H9 (cell line): ENCODE results near the gene TTC33. TPM values are rescaled to one million over a fixed set of nuclear protein-coding genes. Genes with fewer than 3 reads are reported as not detected.

ENCODE experiments used
- DNase-seq: peaks from one replicate; pipeline ENCODE4 v3.0.0-alpha.2; 2017
- H2AFZ ChIP-seq: one replicate; pipeline ENCODE4 v1.6.1; 2013; ENCODE audit warnings: mild to moderate bottlenecking, low read length, control low read depth, moderate library complexity
- H2AK5ac ChIP-seq: 2 replicates; pipeline ENCODE4 v1.6.1; 2013; ENCODE audit warnings: low read length, control low read depth, mixed read lengths; ENCODE audit not compliant: insufficient read length
- H2BK120ac ChIP-seq: one replicate; pipeline ENCODE4 v1.6.1; 2013; ENCODE audit warnings: low read depth, mild to moderate bottlenecking, low read length, control low read depth, inconsistent platforms; ENCODE audit not compliant: poor library complexity, severe bottlenecking
- H2BK12ac ChIP-seq: 2 replicates; pipeline ENCODE4 v1.6.1; 2013; ENCODE audit warnings: low read length, control low read depth, mixed read lengths, low read depth; ENCODE audit not compliant: insufficient read length
- H2BK15ac ChIP-seq: 2 replicates; pipeline ENCODE4 v1.6.1; 2013; ENCODE audit warnings: low read depth, low read length, control low read depth
- H2BK20ac ChIP-seq: one replicate; pipeline ENCODE4 v1.6.1; 2013; ENCODE audit warnings: low read depth, mild to moderate bottlenecking, low read length, control low read depth, inconsistent platforms; ENCODE audit not compliant: poor library complexity, severe bottlenecking
- H2BK5ac ChIP-seq: 2 replicates; pipeline ENCODE4 v1.6.1; 2013; ENCODE audit warnings: low read length, control low read depth, mixed read lengths; ENCODE audit not compliant: insufficient read length
- H3K14ac ChIP-seq: 2 replicates; pipeline ENCODE4 v1.6.1; 2013; ENCODE audit warnings: low read length, control low read depth; ENCODE audit not compliant: insufficient read depth
- H3K18ac ChIP-seq: 2 replicates; pipeline ENCODE4 v1.6.1; 2013; ENCODE audit warnings: low read depth, mild to moderate bottlenecking, mixed read lengths, low read length, control low read depth; ENCODE audit not compliant: insufficient read length
- H3K23ac ChIP-seq: 2 replicates; pipeline ENCODE4 v1.6.1; 2013; ENCODE audit warnings: low read length, control low read depth, mixed read lengths, low read depth; ENCODE audit not compliant: insufficient read length
- H3K23me2 ChIP-seq: 2 replicates; pipeline ENCODE4 v1.6.1; 2013; ENCODE audit warnings: low read depth, mild to moderate bottlenecking, mixed read lengths, low read length, control low read depth; ENCODE audit not compliant: insufficient read length, poor library complexity, severe bottlenecking
- H3K27ac ChIP-seq: 2 replicates; pipeline ENCODE4 v1.5.1; 2013; ENCODE audit warnings: low read length, control low read depth, mixed read lengths, low read depth; ENCODE audit not compliant: insufficient read length
- H3K27me3 ChIP-seq: 2 replicates; pipeline ENCODE4 v1.6.1; 2013; ENCODE audit warnings: low read length, control low read depth, inconsistent platforms; ENCODE audit not compliant: insufficient read depth
- H3K4ac ChIP-seq: 2 replicates; pipeline ENCODE4 v1.6.1; 2013; ENCODE audit warnings: low read depth, mild to moderate bottlenecking, control low read depth, inconsistent platforms, low read length, moderate library complexity
- H3K4me1 ChIP-seq: 2 replicates; pipeline ENCODE4 v1.6.1; 2013; ENCODE audit warnings: low read length, control low read depth, inconsistent platforms; ENCODE audit not compliant: insufficient read depth
- H3K4me2 ChIP-seq: 2 replicates; pipeline ENCODE4 v1.6.1; 2013; ENCODE audit warnings: low read length, control low read depth, mixed read lengths; ENCODE audit not compliant: insufficient read length, insufficient read depth
- H3K56ac ChIP-seq: 2 replicates; pipeline ENCODE4 v1.6.1; 2013; ENCODE audit warnings: low read depth, mild to moderate bottlenecking, mixed read lengths, low read length, control low read depth; ENCODE audit not compliant: insufficient read length
- H3K79me1 ChIP-seq: 2 replicates; pipeline ENCODE4 v1.6.1; 2013; ENCODE audit warnings: low read depth, mild to moderate bottlenecking, moderate library complexity, low read length, control low read depth, inconsistent platforms; ENCODE audit not compliant: insufficient read depth, poor library complexity, severe bottlenecking
- H3K79me2 ChIP-seq: 2 replicates; pipeline ENCODE4 v1.6.1; 2013; ENCODE audit warnings: low read length, control low read depth, inconsistent platforms; ENCODE audit not compliant: insufficient read depth
- H3K9ac ChIP-seq: 2 replicates; pipeline ENCODE4 v1.6.1; 2013; ENCODE audit warnings: low read length, control low read depth, mixed read lengths; ENCODE audit not compliant: insufficient read length; ENCODE audit errors: extremely low read depth
- H3K9me3 ChIP-seq: one replicate; pipeline ENCODE4 v1.6.1; 2013; ENCODE audit warnings: low read depth, low read length, inconsistent platforms; ENCODE audit not compliant: control insufficient read depth
- H3T11ph ChIP-seq: one replicate; pipeline ENCODE4 v1.6.1; 2013; ENCODE audit warnings: mild to moderate bottlenecking, low read length, control low read depth, inconsistent platforms
- H4K20me1 ChIP-seq: one replicate; pipeline ENCODE4 v1.6.1; 2013; ENCODE audit not compliant: control insufficient read depth, insufficient read length, insufficient read depth
- H4K5ac ChIP-seq: 2 replicates; pipeline ENCODE4 v1.6.1; 2013; ENCODE audit warnings: low read depth, mild to moderate bottlenecking, mixed read lengths, low read length, control low read depth; ENCODE audit not compliant: insufficient read length
- H4K8ac ChIP-seq: replicated peaks from 2 replicates; pipeline ENCODE4 v1.6.1; 2013; ENCODE audit warnings: low read length, control low read depth, mixed read lengths, low read depth; ENCODE audit not compliant: insufficient read length
- H4K91ac ChIP-seq: 2 replicates; pipeline ENCODE4 v1.6.1; 2013; ENCODE audit warnings: low read depth, mild to moderate bottlenecking, moderate library complexity, mixed read lengths, low read length, control low read depth; ENCODE audit not compliant: insufficient read length
- H3K27ac Mint-ChIP-seq, 3 experiments: 2 replicates in 2 of 3; 3 replicates in 1 of 3; pipeline ENCODE4 v1.8.0; 2020 to 2021; ENCODE audit warnings: mixed read lengths in 3 of 3, mild to moderate bottlenecking in 1 of 3, moderate library complexity in 1 of 3
- H3K27me3 Mint-ChIP-seq: 2 replicates; pipeline ENCODE4 v1.8.0; 2021; ENCODE audit warnings: low read depth, mild to moderate bottlenecking, moderate library complexity, mixed read lengths
- H3K36me3 Mint-ChIP-seq, 3 experiments: 2 replicates in 2 of 3; 3 replicates in 1 of 3; pipeline ENCODE4 v1.8.0; 2020 to 2021; ENCODE audit warnings: low read depth in 3 of 3, mixed read lengths in 3 of 3; ENCODE audit not compliant: insufficient read depth in 1 of 3
- H3K4me1 Mint-ChIP-seq, 2 experiments: 2 replicates each; pipeline ENCODE4 v1.8.0; 2020; ENCODE audit warnings: mixed read lengths in 2 of 2
- H3K4me3 Mint-ChIP-seq, 2 experiments: 2 replicates in 1 of 2; 3 replicates in 1 of 2; pipeline ENCODE4 v1.8.0; 2020 to 2021; ENCODE audit warnings: mild to moderate bottlenecking in 2 of 2, mixed read lengths in 2 of 2, moderate library complexity in 1 of 2
- H3K9me3 Mint-ChIP-seq, 2 experiments: 2 replicates in 1 of 2; 3 replicates in 1 of 2; pipeline ENCODE4 v1.8.0; 2020; ENCODE audit warnings: mild to moderate bottlenecking in 2 of 2, mixed read lengths in 2 of 2, moderate library complexity in 1 of 2
- CTCF ChIP-seq: fragments of 200-600 bp; sonication (generic); conservative IDR thresholded peaks from 3 replicates; pipeline ENCODE4 v1.8.0; 2021; ENCODE audit warnings: antibody characterized with exemption, mild to moderate bottlenecking
- WGBS: extraction: QIAGEN DNeasy Blood & Tissue Kit; methylation state at CpG from one replicate; pipeline ENCODE4 v1.1.7; 2013; ENCODE audit warnings: missing lambda C conversion rate, low lambda C conversion rate, mixed read lengths; ENCODE audit not compliant: insufficient read length; ENCODE audit errors: extremely low coverage; 5-methylcytosine and 5-hydroxymethylcytosine counted together
- total RNA-seq: library from RNA; stranded (reverse); gene quantifications from 2 replicates; pipeline ENCODE4 v1.2.1, GENCODE V29; 2021

The TTC33 gene
- total RNA-seq, 1 experiment from 2014 or later, result 7.3 TPM

- H3K4me1 ChIP-seq, result no peaks in the 10 kb centered on the region
- H3K23ac ChIP-seq, result no peak overlapping the region
- no peak overlapping the region for H3K56ac ChIP-seq
- H3K27ac ChIP-seq, result no peak overlapping the region
- TF ChIP-seq CTCF, result no peak
- H2AFZ ChIP-seq, result no peak overlapping the region
- Mint-ChIP-seq H3K4me1 (no peaks in the 10 kb centered on the region), H3K36me3 (no peaks in the 10 kb centered on the region; a peak in 1 of 7 replicates), H3K9me3 (no peaks in the 10 kb centered on the region), H3K27me3 (no peaks in the 10 kb centered on the region; the same call in none of the 2 replicates), H3K27ac (no peak overlapping the region), H3K4me3 (no peak overlapping the region)
- no peak overlapping the region for H4K91ac ChIP-seq
- H4K8ac ChIP-seq, result no peak overlapping the region
- H3K18ac ChIP-seq, result no peak overlapping the region
- WGBS, result no CpG with 5 or more reads among the region's 3 CpGs
- H2BK12ac ChIP-seq, result no peak overlapping the region
- no peak overlapping the region for H3K14ac ChIP-seq
- no peak overlapping the region for H2BK20ac ChIP-seq
- H4K5ac ChIP-seq, result no peak overlapping the region
- DNase-seq, result no peak
- no peak overlapping the region for H2BK15ac ChIP-seq
- no peak overlapping the region for H3T11ph ChIP-seq
- H2BK5ac ChIP-seq, result no peak overlapping the region
- no peak overlapping the region for H3K4me2 ChIP-seq
- H3K9me3 ChIP-seq, result no peaks in the 10 kb centered on the region
- H3K27me3 ChIP-seq, result no peaks in the 10 kb centered on the region
- H4K20me1 ChIP-seq, result no peaks in the 10 kb centered on the region
- H2AK5ac ChIP-seq, result no peak overlapping the region
- no peaks in the 10 kb centered on the region for H3K79me1 ChIP-seq
- H3K23me2 ChIP-seq, result no peaks in the 10 kb centered on the region
- H3K4ac ChIP-seq, result no peak overlapping the region
- no peak overlapping the region for H2BK120ac ChIP-seq
- H3K79me2 ChIP-seq, result no peaks in the 10 kb centered on the region
- H3K9ac ChIP-seq, result no peak overlapping the region
Observed at GRCh38 chr5:40475561-40475960, 280.2 kb downstream of the TTC33 start.
